ENCODE measurements around the gene KCNJ9.

KCNJ9 gene

GRCh38 chr1:160066829-160067745 lies 14.3 kb upstream of the KCNJ9 start:
- DNase-seq (ENCODE audit: low read depth), result no peak

- no peak for DNase-seq (ENCODE audit: low read depth)
Observed at GRCh38 chr1:160068225-160068624, 13.1 kb upstream of the KCNJ9 start.

- DNase-seq (ENCODE audit: low read depth), result no peak
Observed at GRCh38 chr1:160069460-160070231, 11.7 kb upstream of the KCNJ9 start, which contains the start of gene KCNJ10. Gene KCNJ10 (minus strand): TSS chr1:160070160. CDS start chr1:160042532, 27,628 bp downstream.

- DNase-seq (ENCODE audit: low read depth), result peak; percentile 29
Observed at GRCh38 chr1:160070243-160071163, 10.8 kb upstream of the KCNJ9 start.

- no peak for DNase-seq (ENCODE audit: low read depth)
Observed at GRCh38 chr1:160071289-160071688, 10.0 kb upstream of the KCNJ9 start.

GRCh38 chr1:160074865-160075264 lies 6.5 kb upstream of the KCNJ9 start:
- DNase-seq (ENCODE audit: low read depth), result no peak

- DNase-seq (ENCODE audit: low read depth), result no peak
Observed at GRCh38 chr1:160075836-160076235, 5.5 kb upstream of the KCNJ9 start.

GRCh38 chr1:160076295-160076694 lies 5.0 kb upstream of the KCNJ9 start:
- DNase-seq (ENCODE audit: low read depth), result no peak

GRCh38 chr1:160077486-160077885 lies 3.9 kb upstream of the KCNJ9 start:
- DNase-seq (ENCODE audit: low read depth), result no peak

GRCh38 chr1:160078512-160079195 lies 2.7 kb upstream of the KCNJ9 start:
- DNase-seq (ENCODE audit: low read depth), result no peak

- no peak for DNase-seq (ENCODE audit: low read depth)
Observed at GRCh38 chr1:160079448-160079847, 1.9 kb upstream of the KCNJ9 start.

GRCh38 chr1:160080381-160081100 lies 797 bp upstream of the KCNJ9 start:
- DNase-seq (ENCODE audit: low read depth), result no peak

- DNase-seq (ENCODE audit: low read depth), result no peak
Observed at GRCh38 chr1:160082487-160082886, 1.1 kb downstream of the KCNJ9 start.

- no peak for DNase-seq (ENCODE audit: low read depth)
Observed at GRCh38 chr1:160082926-160083325, 1.6 kb downstream of the KCNJ9 start.

GRCh38 chr1:160083968-160084770 lies 2.8 kb downstream of the KCNJ9 start:
- no peak for DNase-seq (ENCODE audit: low read depth)

- no peak for DNase-seq (ENCODE audit: low read depth)
Observed at GRCh38 chr1:160084771-160085321, 3.5 kb downstream of the KCNJ9 start.

GRCh38 chr1:160085686-160086455 lies 4.5 kb downstream of the KCNJ9 start:
- no peak for DNase-seq (ENCODE audit: low read depth)

GRCh38 chr1:160086456-160086892 lies 5.1 kb downstream of the KCNJ9 start:
- DNase-seq (ENCODE audit: low read depth), result no peak
